CD4-positive, alpha-beta T cell treated with Interleukin-2 at 100 ng/mL for 4 hours (primary cell): ENCODE measurements around the gene FKBP8.
"Not testable (repeated sequence)": the region's sequence is repeated elsewhere in the genome, so short reads cannot be mapped to it uniquely, and the experiment has no call there.

Experiments used
- DNase-seq: peaks from one replicate; pipeline ENCODE4 v3.0.0-alpha.2; 2020; ENCODE audit warnings: low spot score

FKBP8 gene

GRCh38 chr19:18542941-18543813, at the start of gene FKBP8:
FKBP8 (minus strand) TSS chr19:18543573; CDS start chr19:18541970, 1,603 bp downstream.
- peak; percentile 93 for DNase-seq

GRCh38 chr19:18592732-18593131, 49.4 kb upstream of the FKBP8 start:
- DNase-seq: not testable (repeated sequence)

DNA sequence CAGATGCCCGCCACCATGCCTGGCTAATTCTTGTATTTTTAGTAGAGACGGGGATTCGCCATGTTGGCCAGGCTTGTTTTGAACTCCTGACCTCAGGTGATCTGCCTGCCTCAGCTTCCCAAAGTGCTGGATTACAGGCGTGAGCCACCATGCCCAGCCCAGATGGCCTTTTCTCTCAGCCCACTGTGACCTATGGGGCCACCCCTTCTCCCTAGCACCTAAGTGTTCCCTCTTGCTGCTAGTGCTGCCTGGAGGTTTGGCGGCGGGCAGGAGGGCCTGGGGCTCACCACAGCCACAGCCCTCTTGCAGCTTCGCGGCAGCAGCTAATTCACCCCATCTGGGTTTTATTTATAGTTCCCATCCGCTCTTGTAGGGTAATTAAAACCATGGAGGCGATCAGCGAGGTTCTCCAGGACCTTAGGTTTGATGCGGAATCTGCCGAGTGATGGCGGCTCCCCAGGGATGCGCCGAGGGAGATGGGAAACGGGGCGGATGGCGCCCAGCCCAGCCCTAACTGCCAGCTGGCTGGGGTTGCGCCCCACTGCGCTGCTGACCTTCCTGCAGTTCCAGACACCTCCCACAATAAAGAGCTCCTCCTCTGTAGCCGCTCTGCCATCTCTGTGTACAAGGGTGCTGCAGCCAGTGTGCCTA, 48.5 kb upstream of the FKBP8 start:
- no peak for DNase-seq

DNA sequence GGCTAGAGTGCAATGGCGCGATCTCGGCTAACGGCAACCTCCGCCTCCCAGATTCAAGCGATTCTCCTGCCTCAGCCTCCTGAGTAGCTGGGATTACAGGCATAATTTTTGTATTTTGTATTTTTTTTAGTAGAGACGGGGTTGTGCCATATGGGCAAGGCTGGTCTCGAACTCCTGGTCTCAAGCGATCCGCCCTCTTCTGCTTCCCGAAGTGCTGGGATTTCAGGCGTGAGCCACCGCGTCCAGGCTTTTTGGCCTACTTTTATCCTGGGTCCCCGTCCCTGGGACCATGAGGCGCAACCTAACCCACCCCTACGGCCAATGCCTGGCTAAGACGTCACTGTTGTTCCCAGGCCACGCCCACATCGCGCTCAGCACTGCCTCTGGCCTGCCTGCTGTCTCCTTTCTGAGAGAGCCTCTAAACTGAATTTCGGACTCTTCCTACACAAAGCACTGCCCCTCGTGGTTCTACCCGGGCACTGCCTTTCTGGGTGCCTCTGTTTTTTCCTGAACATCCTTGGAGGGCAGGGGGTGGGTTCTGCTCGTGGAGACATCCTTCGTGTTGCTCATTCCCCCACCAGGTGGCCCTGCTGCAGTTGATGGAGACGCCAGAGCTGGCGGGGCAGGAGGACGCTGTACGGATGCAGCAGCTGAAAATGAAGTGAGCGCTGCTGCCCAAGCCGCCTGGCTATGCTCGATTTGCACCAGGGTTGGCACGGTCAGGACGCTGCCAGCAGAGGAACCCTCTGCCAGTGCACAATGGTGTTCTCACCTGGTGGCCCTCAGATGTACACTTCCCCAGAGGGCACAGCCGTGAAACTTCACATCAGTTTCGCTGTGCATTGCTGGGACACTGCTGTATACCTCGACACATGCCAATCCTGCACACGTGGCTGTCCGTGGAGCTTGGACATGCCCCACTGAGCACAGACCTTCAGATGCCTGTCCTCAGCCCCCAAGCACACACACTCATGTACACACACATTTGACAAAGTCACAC, 47.2 kb upstream of the FKBP8 start:
- no peak for DNase-seq

DNA sequence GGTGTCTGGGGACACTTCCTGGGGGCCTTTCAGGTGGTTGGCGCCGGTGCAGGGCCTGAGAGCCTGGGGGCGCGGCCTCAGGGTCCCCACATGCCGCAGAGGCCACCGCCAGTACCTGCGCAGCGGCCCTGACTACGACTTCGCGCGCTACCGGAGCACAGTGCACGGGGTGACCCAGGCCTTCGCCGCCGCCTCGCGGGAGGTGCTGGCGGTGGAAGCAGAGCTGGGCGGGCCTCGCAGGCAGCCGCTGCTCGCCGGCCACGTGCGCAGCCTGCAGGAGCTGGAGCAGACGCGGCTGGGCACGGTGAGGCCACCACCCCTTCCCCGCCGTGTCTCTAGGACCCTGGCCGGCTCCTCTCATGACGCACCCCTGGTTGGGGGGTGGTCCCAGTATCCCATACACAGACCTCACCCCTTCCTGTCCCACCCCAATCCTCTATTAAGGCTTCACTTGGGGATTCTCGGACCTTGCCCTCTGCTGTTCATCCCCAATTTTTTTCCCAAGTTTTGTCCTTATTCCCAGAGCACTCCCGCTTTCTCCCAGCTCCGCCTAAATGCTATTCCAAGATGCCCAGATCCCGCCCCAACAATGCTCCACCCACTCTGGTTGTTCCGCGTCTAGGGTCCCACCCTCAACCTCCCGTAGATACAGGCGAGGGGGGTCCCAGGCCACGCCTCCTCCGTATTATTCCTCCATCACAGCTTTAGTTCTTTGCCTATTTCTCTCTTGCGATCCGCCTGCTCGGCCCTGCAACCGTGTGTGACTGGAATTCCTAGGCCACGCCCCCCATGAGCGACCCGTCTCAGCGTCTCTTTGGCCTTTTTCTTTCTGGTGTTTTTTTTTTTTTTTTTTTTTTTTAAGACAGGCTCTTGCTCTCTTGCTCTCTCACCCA, 46.3 kb upstream of the FKBP8 start:
- peak; percentile 68 for DNase-seq

DNA sequence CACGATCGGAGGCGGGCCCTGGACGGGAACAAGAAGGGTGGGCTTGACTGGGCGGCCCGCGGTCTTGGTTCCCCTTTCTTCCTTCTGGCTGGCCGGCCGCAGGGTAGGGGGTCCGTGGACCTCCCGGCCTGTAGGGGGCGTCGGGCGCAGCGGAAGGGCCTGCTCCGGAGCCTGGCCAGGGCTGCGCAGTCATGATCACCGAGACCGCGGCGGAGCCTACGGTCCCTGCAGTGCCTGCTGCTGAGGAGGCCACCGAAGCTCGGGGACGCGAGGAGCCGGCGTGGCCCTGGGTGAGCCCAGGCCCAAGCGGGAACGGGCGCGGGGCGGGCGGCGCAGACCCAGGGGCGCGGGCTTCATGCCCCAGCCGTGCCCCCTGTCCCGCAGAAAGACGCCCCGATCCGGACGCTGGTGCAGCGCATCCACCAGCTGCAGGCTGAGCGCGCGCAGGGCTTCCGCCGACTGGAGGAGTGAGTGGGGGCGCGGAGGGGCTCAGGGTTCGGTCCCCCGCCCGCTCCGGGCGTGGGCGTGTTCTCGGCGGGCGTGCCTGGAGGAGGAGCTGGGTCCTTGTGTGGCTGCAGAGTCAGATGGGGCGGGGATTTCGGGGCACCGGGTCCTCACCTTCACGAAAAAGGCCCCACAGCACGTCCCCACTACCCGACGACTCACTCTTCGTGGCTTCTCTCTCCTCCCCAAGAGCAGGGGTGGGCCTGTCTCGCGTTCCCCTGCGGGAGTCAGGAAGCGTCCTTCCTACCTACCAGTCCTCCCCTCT, 45.4 kb upstream of the FKBP8 start, which contains the start of gene REX1BD:
TSS of gene REX1BD (plus strand) at position 188 of the 769 bp plus-strand sequence. CDS start at position 192, 4 bp downstream.
- peak; percentile 91 for DNase-seq

DNA sequence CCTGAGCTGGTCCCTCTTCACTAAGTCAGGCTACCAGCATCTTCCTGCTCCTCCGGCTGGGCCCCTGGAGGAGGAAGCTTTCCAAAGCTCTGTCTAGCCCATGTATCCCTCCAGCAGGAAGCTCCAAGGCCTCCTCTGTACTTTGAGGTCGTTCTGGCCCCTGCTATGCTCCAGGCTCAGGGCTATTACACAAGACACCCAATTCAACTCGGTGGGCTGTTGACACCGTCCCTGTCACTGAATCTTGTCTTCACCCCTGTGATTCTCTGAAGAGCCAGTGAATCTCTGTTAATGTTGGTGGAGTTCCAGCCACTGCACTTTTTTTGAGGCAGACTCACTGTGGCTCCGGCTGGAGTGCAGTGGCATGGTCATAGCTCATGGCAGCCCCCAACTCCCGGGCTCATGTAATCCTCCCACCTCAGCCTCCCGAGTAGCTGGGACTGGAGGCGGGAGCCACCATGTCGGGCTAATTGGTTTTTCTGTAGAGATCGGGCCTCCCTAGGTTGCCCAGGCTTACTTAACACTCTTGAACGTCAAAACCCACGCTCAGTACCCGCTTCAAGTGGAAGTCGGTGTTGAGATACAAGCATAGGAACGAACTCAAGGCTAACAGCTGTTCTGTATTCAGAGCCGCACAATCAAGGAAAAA, 44.7 kb upstream of the FKBP8 start:
- DNase-seq: no peak

DNA sequence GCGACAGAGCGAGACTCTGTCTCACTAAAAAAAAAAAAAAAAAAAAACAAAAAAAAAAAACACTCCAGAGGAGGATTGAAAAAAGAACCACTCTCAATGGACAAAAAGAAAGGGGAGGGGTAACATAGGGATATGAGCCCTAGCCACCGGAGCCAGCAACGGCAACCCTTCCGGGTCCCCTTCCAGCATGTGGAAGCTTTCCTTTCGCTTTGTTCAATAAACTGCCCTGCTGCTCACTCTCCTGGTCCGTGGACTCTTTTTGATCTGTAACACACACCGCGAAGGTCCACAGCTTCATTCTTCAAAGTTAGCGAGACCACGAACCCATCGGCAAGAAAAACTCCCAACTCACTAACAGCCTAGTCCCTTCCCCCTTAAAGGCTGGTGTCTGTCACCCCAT, 44.2 kb upstream of the FKBP8 start:
- no peak for DNase-seq

DNA sequence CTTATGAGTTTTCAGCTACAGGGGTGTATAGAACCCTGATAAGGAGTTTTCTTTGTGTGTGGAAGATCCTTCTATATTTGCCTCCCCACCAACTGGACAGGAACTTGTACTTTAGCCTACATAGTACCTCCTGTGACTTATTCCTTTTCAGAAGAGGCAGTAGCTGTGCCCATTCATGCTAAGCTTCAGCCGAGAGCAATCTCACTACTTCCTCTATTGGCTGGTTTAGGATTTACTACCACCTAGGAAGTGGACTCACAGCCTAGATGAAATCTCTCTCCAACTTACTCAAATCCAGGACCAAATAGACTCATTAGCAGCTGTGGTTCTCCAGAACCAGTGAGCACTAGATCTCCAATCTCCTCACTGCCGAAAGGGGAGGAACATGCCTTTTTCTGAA, 42.9 kb upstream of the FKBP8 start:
- no peak for DNase-seq

DNA sequence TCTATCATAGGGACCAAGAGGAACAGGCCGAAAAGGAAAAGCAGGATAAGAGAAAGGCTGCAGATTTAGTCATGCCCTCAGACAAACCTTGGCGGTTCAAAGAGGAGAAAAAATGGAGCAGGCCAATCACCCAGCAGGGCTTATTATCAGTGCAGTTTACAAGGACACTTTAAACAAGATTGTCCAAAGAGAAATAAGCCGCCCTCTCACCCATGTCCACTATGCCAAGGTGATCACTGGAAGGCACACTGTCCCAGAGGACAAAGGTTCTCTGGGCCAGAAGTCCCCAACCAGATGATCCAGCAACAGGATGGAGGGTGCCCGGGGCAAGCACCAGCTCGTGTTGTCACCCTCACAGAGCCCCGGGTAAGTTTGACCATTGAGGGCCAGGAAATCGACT, 36.9 kb upstream of the FKBP8 start:
- no peak for DNase-seq

DNA sequence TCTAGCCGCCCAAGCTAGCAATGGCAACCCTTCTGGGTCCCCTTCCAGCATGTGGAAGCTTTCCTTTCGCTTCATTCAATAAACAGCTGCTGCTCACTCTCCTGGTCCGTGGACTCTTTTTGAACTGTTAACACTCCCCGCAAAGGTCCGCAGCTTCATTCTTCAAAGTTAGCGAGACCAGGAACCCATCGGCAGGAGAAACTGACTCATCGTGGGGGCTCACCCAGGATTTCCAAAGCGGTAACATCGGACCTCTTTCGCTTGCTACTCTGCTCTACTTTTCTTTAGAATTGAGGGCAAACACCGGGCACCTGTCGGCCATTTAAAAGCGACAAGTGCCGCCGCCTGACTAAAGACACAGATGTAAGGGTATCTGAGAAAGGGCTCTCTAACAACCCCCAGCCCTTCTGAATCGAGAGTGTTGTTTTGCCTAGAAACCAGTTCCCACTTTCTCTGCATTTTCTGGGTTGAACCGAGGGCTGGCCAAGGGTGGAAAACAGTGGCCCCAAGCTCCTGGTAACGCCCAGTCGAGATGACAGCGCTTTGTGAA, 34.1 kb upstream of the FKBP8 start:
- no peak for DNase-seq

- no peak for DNase-seq
Measured at GRCh38 chr19:18576383-18576782, 33.0 kb upstream of the FKBP8 start.

GRCh38 chr19:18574691-18575291, 31.4 kb upstream of the FKBP8 start:
- no peak for DNase-seq

GRCh38 chr19:18571564-18572344, 28.4 kb upstream of the FKBP8 start, which contains the start of gene UBA52:
UBA52 (plus strand) TSS chr19:18571857; CDS start chr19:18573301, 1,444 bp downstream.
- peak; percentile 98 for DNase-seq

- DNase-seq: no peak
Measured at GRCh38 chr19:18568367-18568766, 25.0 kb upstream of the FKBP8 start.

- DNase-seq: no peak
Measured at GRCh38 chr19:18566953-18567352, 23.6 kb upstream of the FKBP8 start.

DNA sequence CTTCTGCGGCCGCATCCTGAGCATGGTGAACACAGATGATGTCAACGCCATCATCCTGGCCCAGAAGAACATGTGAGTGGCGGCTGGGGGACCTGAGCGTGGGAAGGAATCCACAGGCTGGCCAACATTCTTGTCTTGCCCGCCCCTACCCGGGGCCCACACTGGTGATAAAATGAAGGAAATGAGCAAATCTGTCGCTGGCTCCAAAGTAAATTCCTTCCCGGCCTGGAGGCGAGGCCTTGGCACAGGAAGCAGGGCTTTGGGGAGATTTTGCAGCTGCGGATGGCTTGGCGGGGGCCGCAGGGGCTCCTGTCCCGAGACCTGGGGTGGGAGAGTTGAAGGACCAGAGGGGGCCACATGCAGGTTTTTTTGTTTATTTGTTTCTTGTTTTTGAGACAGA, 18.7 kb upstream of the FKBP8 start:
- DNase-seq: no peak

DNA sequence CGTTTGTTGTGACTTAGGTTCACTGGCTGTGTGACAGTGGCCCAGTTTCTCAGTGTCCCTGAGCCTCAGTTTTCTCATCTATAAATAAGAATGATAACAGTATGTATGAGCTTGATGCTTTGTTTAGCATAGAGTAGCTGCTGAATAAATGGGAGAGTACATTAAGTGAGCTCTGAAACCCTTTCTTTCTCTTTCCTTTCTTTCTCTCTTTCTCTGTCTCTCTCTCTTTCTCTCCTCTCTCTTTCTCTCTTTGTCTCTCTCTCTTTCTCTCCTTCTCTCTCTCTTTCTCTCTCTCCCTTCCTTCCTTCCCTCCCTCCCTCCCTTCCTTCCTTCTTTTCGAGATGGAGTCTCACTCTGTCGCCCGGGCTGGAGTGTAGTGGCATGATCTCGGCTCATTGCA, 16.3 kb upstream of the FKBP8 start:
- DNase-seq: no peak
